Progenitor cell of endocrine pancreas (in vitro differentiated cells): ENCODE data around the gene EIF3B. TPM values are rescaled to one million over a fixed set of nuclear protein-coding genes. Genes with fewer than 3 reads are reported as not detected.

ENCODE experiments used
- DNase-seq: peaks from one replicate; pipeline ENCODE4 v3.0.0; 2021; ENCODE audit warnings: low spot score; ENCODE audit not compliant: unreplicated experiment
- H3K27ac Mint-ChIP-seq: 2 replicates; pipeline ENCODE4 v1.8.0; 2021; ENCODE audit warnings: mild to moderate bottlenecking, moderate library complexity, mixed read lengths
- H3K27me3 Mint-ChIP-seq: 2 replicates; pipeline ENCODE4 v1.8.0; 2021; ENCODE audit warnings: mixed read lengths
- H3K36me3 Mint-ChIP-seq: 2 replicates; pipeline ENCODE4 v1.8.0; 2022; ENCODE audit warnings: mixed read lengths; ENCODE audit not compliant: insufficient read depth
- H3K4me1 Mint-ChIP-seq: 2 replicates; pipeline ENCODE4 v1.8.0; 2021; ENCODE audit warnings: low read depth, mixed read lengths
- H3K4me3 Mint-ChIP-seq: 2 replicates; pipeline ENCODE4 v1.8.0; 2021; ENCODE audit warnings: low read depth, mild to moderate bottlenecking, moderate library complexity, mixed read lengths
- H3K9me3 Mint-ChIP-seq: 2 replicates; pipeline ENCODE4 v1.8.0; 2021; ENCODE audit warnings: low read depth, mixed read lengths
- CTCF ChIP-seq: fragments of 200-600 bp; sonication (generic); IDR thresholded peaks from one replicate; pipeline ENCODE4 v1.5.0; 2021; ENCODE audit warnings: antibody characterized with exemption, mild to moderate bottlenecking; ENCODE audit not compliant: unreplicated experiment
- total RNA-seq: library from RNA; stranded (reverse); gene quantifications from 2 replicates; pipeline ENCODE4 v1.2.1, GENCODE V29; 2021

EIF3B gene
- total RNA-seq, 1 donor from 2014 or later: 158 TPM

DNA sequence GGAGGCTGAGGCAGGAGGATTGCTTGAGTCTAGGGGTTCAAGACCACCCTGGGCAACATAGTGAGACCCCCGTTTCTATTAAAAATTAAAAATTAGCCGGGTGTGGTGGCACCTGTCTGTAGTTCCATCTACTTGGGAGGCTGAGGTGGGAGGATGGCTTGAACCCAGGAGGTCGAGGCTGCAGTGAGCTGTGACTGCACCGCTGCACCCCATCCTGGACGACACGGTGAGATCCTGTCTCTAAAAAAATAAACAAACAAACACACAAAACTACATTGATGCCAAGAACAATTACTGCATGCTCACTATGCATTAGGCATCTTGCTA is 48.0 kb downstream of the EIF3B start:
- Mint-ChIP-seq H3K27me3 (peaks cover 3% of the 10 kb centered on the region), H3K36me3 (no peaks in the 10 kb centered on the region), H3K9me3 (no peaks in the 10 kb centered on the region), H3K4me1 (peaks cover 17% of the 10 kb centered on the region), H3K4me3 (peak overlapping the region; percentile 78), H3K27ac (no peak overlapping the region)
- TF ChIP-seq CTCF: no peak
- no peak for DNase-seq

DNA sequence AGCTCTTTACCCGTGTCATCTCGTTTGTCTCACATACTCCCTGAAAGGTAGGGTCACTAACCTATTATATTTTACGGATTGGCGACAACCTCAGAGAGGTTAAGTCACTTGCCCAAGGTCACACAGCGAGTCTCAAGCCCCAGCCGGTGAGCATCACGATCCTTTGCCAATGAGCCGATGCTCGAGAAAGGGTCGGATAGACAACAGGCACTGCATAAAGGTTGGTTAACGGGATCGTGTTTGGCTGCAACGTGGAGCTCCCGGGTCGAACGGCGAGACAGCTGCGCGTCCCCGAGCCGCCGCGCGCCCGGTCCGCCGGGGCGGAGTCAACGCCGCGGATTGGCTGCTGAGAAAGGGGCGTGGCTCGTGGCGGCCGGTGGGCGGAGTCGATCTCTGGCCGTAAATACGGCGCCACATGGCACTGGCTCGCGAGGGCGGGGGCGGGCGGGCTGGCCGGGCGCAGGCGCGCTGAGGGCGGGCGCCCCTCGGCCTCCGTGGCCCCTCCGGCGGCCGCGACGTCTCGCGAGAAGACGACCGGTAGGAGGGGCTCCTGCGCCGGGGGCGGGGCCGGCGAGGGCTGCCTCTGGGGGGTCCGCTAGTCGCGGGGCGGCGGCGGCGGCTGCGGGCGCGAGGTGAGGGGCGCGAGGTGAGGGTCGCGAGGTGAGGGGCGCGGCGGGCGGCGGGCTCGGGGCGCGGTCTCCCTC is 48.5 kb downstream of the EIF3B start, which contains the start of gene CHST12:
TSS of gene CHST12 (plus strand) at position 598 of the 704 bp plus-strand sequence. CDS start 29,029 bp downstream, outside the sequence.
- no peaks in the 10 kb centered on the region for H3K36me3 Mint-ChIP-seq
- peak; percentile 93 for DNase-seq
- peaks cover 17% of the 10 kb centered on the region for H3K4me1 Mint-ChIP-seq
- peak within 1 kb of the TSS; percentile 78 for H3K4me3 Mint-ChIP-seq
- H3K9me3 Mint-ChIP-seq: no peaks in the 10 kb centered on the region
- H3K27me3 Mint-ChIP-seq: peaks cover 3% of the 10 kb centered on the region
- H3K27ac Mint-ChIP-seq: no peak within 1 kb of the TSS
- no peak for TF ChIP-seq CTCF

GRCh38 chr7:2403718-2404648 is 49.4 kb downstream of the EIF3B start:
- peak; percentile 41 for DNase-seq
- Mint-ChIP-seq H3K36me3 (no peaks in the 10 kb centered on the region), H3K9me3 (no peaks in the 10 kb centered on the region), H3K4me3 (peak overlapping the region; percentile 77), H3K4me1 (peaks cover 20% of the 10 kb centered on the region), H3K27ac (no peak overlapping the region), H3K27me3 (peaks cover 3% of the 10 kb centered on the region)
- peak; percentile 47 for TF ChIP-seq CTCF

DNA sequence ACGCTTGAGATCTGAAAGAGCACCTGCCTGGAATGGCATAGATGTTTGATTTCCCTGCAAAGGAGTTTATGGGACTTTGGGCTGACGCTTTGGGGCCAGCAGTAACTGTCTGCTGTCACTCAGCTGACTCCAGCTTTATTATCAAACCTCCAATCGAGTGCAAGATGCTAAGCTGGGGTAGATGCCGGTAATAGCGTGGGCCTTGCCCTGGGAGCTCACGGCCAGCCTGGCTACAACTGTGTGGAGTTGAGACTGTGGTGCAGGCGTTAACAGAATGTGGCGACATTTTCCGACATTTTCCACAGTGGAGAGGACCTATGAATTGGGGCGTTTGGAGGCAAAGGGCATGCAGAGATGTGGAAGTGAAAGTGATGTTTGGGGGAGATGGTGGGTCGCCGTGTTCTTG is 50.1 kb downstream of the EIF3B start:
- DNase-seq: no peak
- Mint-ChIP-seq H3K27me3 (peaks cover 3% of the 10 kb centered on the region), H3K9me3 (no peaks in the 10 kb centered on the region), H3K4me3 (peak overlapping the region; percentile 77), H3K27ac (peak overlapping the region; percentile 17), H3K36me3 (no peaks in the 10 kb centered on the region), H3K4me1 (peaks cover 21% of the 10 kb centered on the region)
- TF ChIP-seq CTCF: no peak

GRCh38 chr7:2405201-2405600 is 50.6 kb downstream of the EIF3B start:
- no peak for TF ChIP-seq CTCF
- Mint-ChIP-seq H3K27ac (peak overlapping the region; percentile 17), H3K27me3 (peaks cover 3% of the 10 kb centered on the region), H3K4me1 (peaks cover 25% of the 10 kb centered on the region), H3K36me3 (no peaks in the 10 kb centered on the region), H3K9me3 (no peaks in the 10 kb centered on the region), H3K4me3 (peak overlapping the region; percentile 77)
- DNase-seq: no peak
